HEK293 (cell line): ENCODE data around the gene SCUBE3.

Experiments used
- CTCF ChIA-PET: fragments of 350-600 bp; formaldehyde crosslinking; extraction: SDS; loops from one replicate; lab custom pipeline; 2021; ENCODE audit warnings: antibody characterized with exemption; lab: Yijun Ruan, JAX
- POLR2A ChIA-PET: fragments of 300-600 bp; formaldehyde crosslinking; extraction: SDS; loops from one replicate; lab custom pipeline; 2020; ENCODE audit warnings: antibody characterized with exemption, inconsistent platforms; lab: Yijun Ruan, JAX
- H3K27ac ChIP-seq: fragments of 200-500 bp; sonication (Bioruptor generic); 2 replicates; pipeline ENCODE4 v1.5.1; 2014; ENCODE audit warnings: low read depth, low read length, control low read depth, inconsistent platforms; ENCODE audit errors: extremely low read depth
- H3K36me3 ChIP-seq, 2 experiments: fragments of 200-500 bp in 1 of 2; sonication (Bioruptor generic) in 1 of 2; 1 replicate in 1 of 2; 2 replicates in 1 of 2; pipeline ENCODE4 v1.5.1; 2014 to 2017; ENCODE audit warnings: inconsistent platforms in 2 of 2, low read length in 2 of 2; ENCODE audit not compliant: control insufficient read depth in 2 of 2, insufficient read depth in 1 of 2
- H3K4me1 ChIP-seq: fragments of 200-500 bp; sonication (Bioruptor generic); 2 replicates; pipeline ENCODE4 v1.5.1; 2014; ENCODE audit warnings: mild to moderate bottlenecking, low read length, inconsistent platforms; ENCODE audit not compliant: control insufficient read depth, insufficient read depth
- H3K4me3 ChIP-seq: 2 replicates; pipeline ENCODE4 v1.5.1; 2011; ENCODE audit warnings: low read depth, mild to moderate bottlenecking, control low read depth, low read length, moderate library complexity
- H3K9me3 ChIP-seq: fragments of 200-500 bp; sonication (Bioruptor generic); 2 replicates; pipeline ENCODE4 v1.5.1; 2014; ENCODE audit warnings: low read depth, low read length, inconsistent platforms; ENCODE audit not compliant: control insufficient read depth, insufficient read depth
- EGR2 ChIP-seq: fragments of 450-650 bp; formaldehyde crosslinking; IDR thresholded peaks from 2 replicates; pipeline ENCODE4 v1.5.1; 2016; ENCODE audit warnings: low read depth, missing biosample characterization, missing genetic modification characterization
- INSM2 ChIP-seq: fragments of 450-650 bp; formaldehyde crosslinking; IDR thresholded peaks from 2 replicates; pipeline ENCODE4 v1.5.1; 2016; ENCODE audit warnings: missing biosample characterization, missing genetic modification characterization
- KLF8 ChIP-seq: fragments of 450-650 bp; formaldehyde crosslinking; IDR thresholded peaks from 2 replicates; pipeline ENCODE4 v1.5.1; 2016; ENCODE audit warnings: missing biosample characterization, missing genetic modification characterization
- RBAK ChIP-seq: fragments of 450-650 bp; formaldehyde crosslinking; IDR thresholded peaks from 2 replicates; pipeline ENCODE4 v1.5.1; 2016; ENCODE audit warnings: missing biosample characterization, missing genetic modification characterization
- ZBTB10 ChIP-seq: fragments of 450-650 bp; formaldehyde crosslinking; IDR thresholded peaks from 2 replicates; pipeline ENCODE4 v1.5.1; 2016; ENCODE audit warnings: missing biosample characterization, missing genetic modification characterization
- ZBTB21 ChIP-seq: fragments of 450-650 bp; formaldehyde crosslinking; IDR thresholded peaks from 2 replicates; pipeline ENCODE4 v1.5.1; 2017; ENCODE audit warnings: missing biosample characterization, missing genetic modification characterization
- ZNF112 ChIP-seq: fragments of 450-650 bp; formaldehyde crosslinking; IDR thresholded peaks from 2 replicates; pipeline ENCODE4 v1.5.0; 2017; ENCODE audit warnings: missing biosample characterization, missing genetic modification characterization
- ZNF174 ChIP-seq: fragments of 450-650 bp; formaldehyde crosslinking; IDR thresholded peaks from 2 replicates; pipeline ENCODE4 v1.5.0; 2017; ENCODE audit warnings: missing biosample characterization, mild to moderate bottlenecking, missing genetic modification characterization
- ZNF18 ChIP-seq: fragments of 450-650 bp; formaldehyde crosslinking; IDR thresholded peaks from 2 replicates; pipeline ENCODE4 v1.5.1; 2016; ENCODE audit warnings: missing biosample characterization, missing genetic modification characterization
- ZNF202 ChIP-seq: fragments of 450-650 bp; formaldehyde crosslinking; IDR thresholded peaks from 2 replicates; pipeline ENCODE4 v1.5.1; 2016; ENCODE audit warnings: missing biosample characterization, missing genetic modification characterization, borderline replicate concordance
- ZNF23 ChIP-seq: fragments of 450-650 bp; formaldehyde crosslinking; IDR thresholded peaks from 2 replicates; pipeline ENCODE4 v1.5.1; 2016; ENCODE audit warnings: missing biosample characterization, missing genetic modification characterization, borderline replicate concordance
- ZNF354C ChIP-seq: fragments of 450-650 bp; formaldehyde crosslinking; IDR thresholded peaks from 2 replicates; pipeline ENCODE4 v1.5.1; 2016; ENCODE audit warnings: missing biosample characterization, missing genetic modification characterization, low read depth, borderline replicate concordance
- ZNF394 ChIP-seq: fragments of 450-650 bp; formaldehyde crosslinking; IDR thresholded peaks from 2 replicates; pipeline ENCODE4 v1.5.1; 2016; ENCODE audit warnings: missing biosample characterization, missing genetic modification characterization, mild to moderate bottlenecking, moderate library complexity, borderline replicate concordance
- ZNF426 ChIP-seq: fragments of 450-650 bp; formaldehyde crosslinking; IDR thresholded peaks from 2 replicates; pipeline ENCODE4 v1.5.1; 2017; ENCODE audit warnings: missing biosample characterization, missing genetic modification characterization, mild to moderate bottlenecking, inconsistent platforms, moderate library complexity
- ZNF621 ChIP-seq: fragments of 450-650 bp; formaldehyde crosslinking; IDR thresholded peaks from 2 replicates; pipeline ENCODE4 v1.5.1; 2017; ENCODE audit warnings: missing biosample characterization, missing genetic modification characterization
- ZNF645 ChIP-seq: fragments of 450-650 bp; formaldehyde crosslinking; IDR thresholded peaks from 2 replicates; pipeline ENCODE4; 2016; ENCODE audit warnings: missing biosample characterization, missing genetic modification characterization
- ZNF707 ChIP-seq: fragments of 450-650 bp; formaldehyde crosslinking; IDR thresholded peaks from 2 replicates; pipeline ENCODE4 v1.5.1; 2016; ENCODE audit warnings: missing biosample characterization, missing genetic modification characterization
- ZNF777 ChIP-seq: fragments of 450-650 bp; formaldehyde crosslinking; IDR thresholded peaks from 2 replicates; pipeline ENCODE4 v1.5.1; 2017; ENCODE audit warnings: missing biosample characterization, missing genetic modification characterization, borderline replicate concordance
- ZNF843 ChIP-seq: fragments of 450-650 bp; formaldehyde crosslinking; IDR thresholded peaks from 2 replicates; pipeline ENCODE4 v1.5.1; 2016; ENCODE audit warnings: missing biosample characterization, missing genetic modification characterization

The SCUBE3 gene

GRCh38 chr6:35209081-35209480, 4.7 kb upstream of the SCUBE3 start (continued):
- TF ChIP-seq ZNF174 (tag by site-specific recombination): no peak

GRCh38 chr6:35209622-35210247, 4.0 kb upstream of the SCUBE3 start:
- H3K9me3 ChIP-seq: no peaks in the 10 kb centered on the region
- H3K4me3 ChIP-seq: no peak overlapping the region
- H3K36me3 ChIP-seq: no peaks in the 10 kb centered on the region
- peaks cover 3% of the 10 kb centered on the region; the same call in 1 of the 2 replicates for H3K4me1 ChIP-seq
- TF ChIP-seq ZNF23 (tag by site-specific recombination): no peak
- no peak for TF ChIP-seq ZNF707 (tag by site-specific recombination)
- no peak for TF ChIP-seq ZBTB10 (tag by site-specific recombination)
- no peak for TF ChIP-seq RBAK (tag by site-specific recombination)
- no peak for TF ChIP-seq ZNF426 (tag by site-specific recombination)
- TF ChIP-seq ZNF18 (tag by site-specific recombination): no peak
- no peak for TF ChIP-seq ZNF621 (tag by site-specific recombination)
- ChIA-PET POLR2A (no interaction called here), CTCF (interaction anchor here (0.6 to 16.5 kb wide), 6 partner anchors 30 to 414 kb away, joined by 3 to 158 read pairs (median 3); no protein-coding TSS in a partner anchor)
- H3K27ac ChIP-seq: no peak overlapping the region

GRCh38 chr6:35213298-35213791, 411 bp upstream of the SCUBE3 start:
- ChIA-PET CTCF (interaction anchor here (0.8 to 16.5 kb wide), 4 partner anchors 8 to 67 kb away, joined by 3 to 158 read pairs (median 16); no protein-coding TSS in a partner anchor), POLR2A (interaction anchor here (0.6 to 1.1 kb wide), 4 partner anchors 26 to 89 kb away, joined by 3 to 5 read pairs (median 4); partner anchors contain the start of gene ZNF76)
- Histone ChIP-seq H3K27ac (no peak overlapping the region), H3K36me3 (no peaks in the 10 kb centered on the region), H3K4me3 (peak overlapping the region; percentile 47), H3K9me3 (no peaks in the 10 kb centered on the region), H3K4me1 (peaks cover 25% of the 10 kb centered on the region)
- no peak for TF ChIP-seq ZNF645 (tag by site-specific recombination)
- TF ChIP-seq ZNF777 (tag by site-specific recombination): 0 out of 2 replicates have a peak, but pooled peaks have one; percentile 10

- CTCF ChIA-PET: interaction anchor here (0.6 to 16.5 kb wide), 7 partner anchors 10 to 228 kb away, joined by 3 to 158 read pairs (median 6); no protein-coding TSS in a partner anchor
- H3K4me1 ChIP-seq: peaks cover 38% of the 10 kb centered on the region
- POLR2A ChIA-PET: interaction anchor here (1.1 to 1.2 kb wide), 3 partner anchors 12 to 88 kb away, joined by 3 to 5 read pairs (median 4); no protein-coding TSS in a partner anchor
- no peak overlapping the region; the same call in 1 of the 2 replicates for H3K27ac ChIP-seq
- H3K9me3 ChIP-seq: no peaks in the 10 kb centered on the region
- H3K36me3 ChIP-seq: no peaks in the 10 kb centered on the region
- H3K4me3 ChIP-seq: no peak overlapping the region
- no peak for TF ChIP-seq KLF8
- TF ChIP-seq ZNF112 (tag by site-specific recombination): no peak
- TF ChIP-seq ZNF843: no peak
- TF ChIP-seq ZNF394 (tag by site-specific recombination): no peak
- TF ChIP-seq ZNF23 (tag by site-specific recombination): no peak
- TF ChIP-seq EGR2: no peak
- no peak for TF ChIP-seq ZNF202 (tag by site-specific recombination)
- TF ChIP-seq INSM2 (tag by site-specific recombination): no peak
- TF ChIP-seq ZNF354C: no peak
- TF ChIP-seq ZBTB21 (tag by site-specific recombination): no peak
Observed at GRCh38 chr6:35214869-35215664, 1.3 kb downstream of the SCUBE3 start.
